ENCODE results near the gene CORO2A.

- TF ChIP-seq POLR2AphosphoS5 (IDR thresholded peaks at IDR 0.05; ENCODE audit: low read depth, low read length) (no peak), POLR2A (IDR thresholded peaks at IDR 0.05; ENCODE audit: low read depth, low read length) (no peak), TAF1 (IDR thresholded peaks at IDR 0.05; ENCODE audit: low read depth, low read length) (no peak), SPI1 (IDR thresholded peaks at IDR 0.05; ENCODE audit: low read depth, low read length) (no peak), PAX5 (IDR thresholded peaks at IDR 0.05; ENCODE audit: insufficient read depth, low read length, severe bottlenecking) (no peak)
These were observed 109.4 kb downstream of the CORO2A start for GRCh38 chr9:98083061-98083501.
